B cell (primary cell): ENCODE measurements around the gene ARL5A.

ENCODE experiments used
- EZH2 ChIP-seq: IDR thresholded peaks from 2 replicates; pipeline ENCODE4 v1.6.1; 2012; ENCODE audit warnings: borderline replicate concordance, low read depth, mild to moderate bottlenecking, moderate library complexity, low read length; ENCODE audit not compliant: insufficient read depth, poor library complexity, severe bottlenecking
- TF ChIP-seq, protein P1 (sequence below): fragments of 200-600 bp; IDR thresholded peaks from one replicate; pipeline ENCODE4 v1.8.0; 2022; ENCODE audit warnings: antibody characterized with exemption, mild to moderate bottlenecking

DNA sequence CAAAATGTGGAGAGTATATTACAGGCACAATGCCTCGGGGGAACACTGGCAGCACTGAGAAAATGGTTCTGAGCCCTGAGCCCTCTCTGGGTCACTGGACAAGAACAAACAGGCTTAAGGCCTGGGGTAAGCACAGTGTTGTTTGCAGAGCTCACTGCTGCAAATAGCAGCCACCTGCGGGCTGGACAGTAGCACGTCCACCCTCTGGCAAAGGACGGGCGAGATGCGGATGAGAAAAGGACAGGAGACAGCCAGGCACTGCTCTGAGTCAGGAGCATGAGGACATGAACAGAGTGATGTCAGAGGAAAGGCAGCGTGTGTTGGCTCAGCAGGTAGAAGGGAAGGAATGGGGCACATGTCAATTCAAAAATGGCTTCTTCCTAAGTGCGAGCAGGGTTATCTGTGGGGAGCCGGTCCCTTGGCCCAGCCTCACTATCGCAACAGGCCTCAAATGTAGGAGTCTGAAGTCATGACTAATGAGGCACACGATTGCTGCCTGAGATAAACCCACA lies 68.0 kb downstream of the ARL5A start:
- TF ChIP-seq, protein P1, sequence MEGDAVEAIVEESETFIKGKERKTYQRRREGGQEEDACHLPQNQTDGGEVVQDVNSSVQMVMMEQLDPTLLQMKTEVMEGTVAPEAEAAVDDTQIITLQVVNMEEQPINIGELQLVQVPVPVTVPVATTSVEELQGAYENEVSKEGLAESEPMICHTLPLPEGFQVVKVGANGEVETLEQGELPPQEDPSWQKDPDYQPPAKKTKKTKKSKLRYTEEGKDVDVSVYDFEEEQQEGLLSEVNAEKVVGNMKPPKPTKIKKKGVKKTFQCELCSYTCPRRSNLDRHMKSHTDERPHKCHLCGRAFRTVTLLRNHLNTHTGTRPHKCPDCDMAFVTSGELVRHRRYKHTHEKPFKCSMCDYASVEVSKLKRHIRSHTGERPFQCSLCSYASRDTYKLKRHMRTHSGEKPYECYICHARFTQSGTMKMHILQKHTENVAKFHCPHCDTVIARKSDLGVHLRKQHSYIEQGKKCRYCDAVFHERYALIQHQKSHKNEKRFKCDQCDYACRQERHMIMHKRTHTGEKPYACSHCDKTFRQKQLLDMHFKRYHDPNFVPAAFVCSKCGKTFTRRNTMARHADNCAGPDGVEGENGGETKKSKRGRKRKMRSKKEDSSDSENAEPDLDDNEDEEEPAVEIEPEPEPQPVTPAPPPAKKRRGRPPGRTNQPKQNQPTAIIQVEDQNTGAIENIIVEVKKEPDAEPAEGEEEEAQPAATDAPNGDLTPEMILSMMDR, result no peak
- no peak for TF ChIP-seq EZH2
